GM12878 (cell line): ENCODE data around the gene IMMP2L. TPM values are rescaled to one million over a fixed set of nuclear protein-coding genes. Genes with fewer than 3 reads are reported as not detected.

Source experiments
- ATAC-seq: fragments of 200-7000 bp; cut with Tn5 transposase; 3 replicates; pipeline ENCODE4 v1.9.1; 2020; ENCODE audit warnings: mild to moderate bottlenecking, moderate library complexity
- BruUV-seq: library from RNA; stranded (reverse); fragments of 400-500 nt; replicated peaks from 2 replicates; lab custom pipeline; 2021; lab: Mats Ljungman, UMichigan
- CTCF ChIA-PET: fragments of 300-600 bp; sonication (Branson Sonifier 250); formaldehyde crosslinking; extraction: SDS; loops from one replicate; lab custom pipeline; 2021; ENCODE audit warnings: inconsistent platforms; lab: Yijun Ruan, JAX
- POLR2A ChIA-PET: fragments of 350-600 bp; formaldehyde crosslinking; extraction: SDS; loops from one replicate; lab custom pipeline; 2021; ENCODE audit warnings: inconsistent platforms; lab: Charles Lee
- RAD21 ChIA-PET: fragments of 300-600 bp; sonication (Branson Sonifier 250); formaldehyde crosslinking; loops from one replicate; lab custom pipeline; 2023; ENCODE audit warnings: antibody characterized with exemption; ENCODE audit not compliant: unreplicated experiment; lab: Charles Lee
- SMC1A ChIA-PET: fragments of 300-600 bp; sonication (Branson Sonifier 250); formaldehyde crosslinking; loops from one replicate; lab custom pipeline; 2023; ENCODE audit not compliant: unreplicated experiment, uncharacterized antibody; lab: Charles Lee
- DNase-seq: peaks from one replicate; pipeline ENCODE4 v3.0.0-alpha.2; 2011; ENCODE audit warnings: low read depth, low spot score
- FAIRE-seq: peaks from 3 replicates; lab custom pipeline; 2011; peaks lifted over from hg19 to GRCh38; lab: Jason Lieb, UNC
- H2AFZ ChIP-seq: 2 replicates; pipeline ENCODE4 v1.6.0; 2011; ENCODE audit warnings: low read depth, low read length, control low read depth; ENCODE audit not compliant: control insufficient read depth
- H3K27ac ChIP-seq: 2 replicates; pipeline ENCODE4 v1.5.1; 2011; ENCODE audit warnings: control low read depth; ENCODE audit not compliant: control insufficient read depth, insufficient read depth
- H3K27me3 ChIP-seq, 2 experiments: replicated peaks in 1 of 2; 2 replicates each; pipeline versions ENCODE4 v1.6.0 to v1.6.1; 2011; ENCODE audit warnings: low read length in 1 of 2; ENCODE audit not compliant: control insufficient read depth in 2 of 2, insufficient read depth in 2 of 2
- H3K36me3 ChIP-seq, 2 experiments: 2 replicates each; pipeline ENCODE4 v1.5.1; 2011; ENCODE audit warnings: low read length in 1 of 2; ENCODE audit not compliant: control insufficient read depth in 2 of 2, insufficient read depth in 2 of 2
- H3K4me1 ChIP-seq: 2 replicates; pipeline ENCODE4 v1.6.1; 2011; ENCODE audit warnings: mild to moderate bottlenecking, low read length, moderate library complexity, mixed read lengths; ENCODE audit not compliant: control insufficient read depth, insufficient read depth
- H3K4me2 ChIP-seq: 2 replicates; pipeline ENCODE4 v1.6.0; 2011; ENCODE audit warnings: control low read depth; ENCODE audit not compliant: control insufficient read depth, insufficient read depth
- H3K4me3 ChIP-seq: fragments of 200-600 bp; sonication (generic); 2 replicates; pipeline ENCODE4 v1.5.1; 2016
- H3K79me2 ChIP-seq: 2 replicates; pipeline ENCODE4 v1.6.0; 2011; ENCODE audit warnings: low read length; ENCODE audit not compliant: control insufficient read depth, insufficient read depth
- H3K9ac ChIP-seq: 2 replicates; pipeline ENCODE4 v1.8.0; 2011; ENCODE audit warnings: low read length, control low read depth, mixed read lengths; ENCODE audit not compliant: control insufficient read depth, insufficient read depth
- H3K9me3 ChIP-seq: replicated peaks from 3 replicates; pipeline ENCODE4 v1.5.1; 2011; ENCODE audit warnings: mild to moderate bottlenecking, low read length; ENCODE audit not compliant: control insufficient read depth, insufficient read depth
- H4K20me1 ChIP-seq: 2 replicates; pipeline ENCODE4 v1.6.0; 2011; ENCODE audit not compliant: control insufficient read depth, insufficient read depth
- BHLHE40 ChIP-seq, 2 experiments: fragments of 450-650 bp in 1 of 2; IDR thresholded peaks; 2 replicates each; pipeline ENCODE4 v1.6.1; 2011 to 2017; ENCODE audit warnings: low read depth in 2 of 2, borderline replicate concordance in 1 of 2, improper control_type of control experiment in 1 of 2, low read length in 1 of 2, mild to moderate bottlenecking in 1 of 2
- ESRRA ChIP-seq: IDR thresholded peaks from 2 replicates; pipeline ENCODE4 v1.6.1; 2012; ENCODE audit warnings: mild to moderate bottlenecking, low read length, improper control_type of control experiment
- HCFC1 ChIP-seq: fragments of 150-350 bp; IDR thresholded peaks from 2 replicates; pipeline ENCODE4 v1.6.1; 2014; ENCODE audit warnings: low read length
- KDM1A ChIP-seq: fragments of 200-600 bp; sonication (generic); IDR thresholded peaks from 2 replicates; pipeline ENCODE4 v1.6.1; 2016; ENCODE audit warnings: borderline replicate concordance
- MEF2A ChIP-seq: IDR thresholded peaks from 2 replicates; pipeline ENCODE4 v1.6.1; 2011; ENCODE audit warnings: low read depth, mild to moderate bottlenecking, low read length, moderate library complexity; ENCODE audit not compliant: insufficient read depth
- MEF2B ChIP-seq: fragments of 450-650 bp; IDR thresholded peaks from 2 replicates; pipeline ENCODE4 v1.6.1; 2018; ENCODE audit warnings: mild to moderate bottlenecking, moderate library complexity; ENCODE audit not compliant: partially characterized antibody, poor library complexity, severe bottlenecking
- MYC ChIP-seq: IDR thresholded peaks from 2 replicates; pipeline ENCODE4 v1.6.1; 2011; ENCODE audit warnings: mild to moderate bottlenecking, low read length, moderate library complexity, inconsistent platforms; ENCODE audit not compliant: insufficient read depth, insufficient replicate concordance, insufficient read length, severe bottlenecking
- NFIC ChIP-seq: IDR thresholded peaks from 2 replicates; pipeline ENCODE4 v1.6.1; 2012; ENCODE audit warnings: low read depth, mild to moderate bottlenecking, inconsistent platforms, low read length, moderate library complexity
- NFYB ChIP-seq: IDR thresholded peaks from 2 replicates; pipeline ENCODE4 v1.6.1; 2011; ENCODE audit warnings: low read depth, mild to moderate bottlenecking, low read length, improper control_type of control experiment, moderate library complexity; ENCODE audit not compliant: insufficient read depth
- POLR2AphosphoS2 ChIP-seq: IDR thresholded peaks from 2 replicates; pipeline ENCODE4 v1.6.1; 2011; ENCODE audit warnings: low read depth, mild to moderate bottlenecking, low read length, improper control_type of control experiment, moderate library complexity
- TCF3 ChIP-seq: IDR thresholded peaks from 2 replicates; pipeline ENCODE4 v1.6.1; 2012; ENCODE audit warnings: low read depth, mild to moderate bottlenecking, low read length, borderline replicate concordance; ENCODE audit not compliant: insufficient read depth
- ZBED1 ChIP-seq: IDR thresholded peaks from 2 replicates; pipeline ENCODE4 v1.6.1; 2016; ENCODE audit warnings: borderline replicate concordance
- ZSCAN29 ChIP-seq: fragments of 450-650 bp; IDR thresholded peaks from 2 replicates; pipeline ENCODE4 v1.6.1; 2017; ENCODE audit warnings: mild to moderate bottlenecking, moderate library complexity
- WGBS: methylation state at CpG from one replicate; pipeline ENCODE4 v1.1.6; 2016; ENCODE audit warnings: low lambda C conversion rate; ENCODE audit not compliant: insufficient replicate concordance, insufficient coverage; ENCODE audit errors: missing lambda C conversion rate; 5-methylcytosine and 5-hydroxymethylcytosine counted together
- in situ Hi-C: fragments of 300-500 bp; cut with MboI; formaldehyde crosslinking; loops from 9 replicates; pipeline ENCODE4 v1.14.3; 2018; ENCODE audit warnings: mixed read lengths
- intact Hi-C: fragments of 100-400 bp; cut with micrococcal nuclease; formaldehyde crosslinking; loops from one replicate; pipeline ENCODE4 v1.14.2; 2022; ENCODE audit not compliant: unreplicated experiment
- polyA plus RNA-seq, 11 experiments: library from polyadenylated mRNA; depleted of rRNA in 4 of 11; unstranded in 6 of 11; stranded (reverse) in 5 of 11; fragments of >200 nt; fragmentation: Nextera tagmentation in 4 of 11; fragmentation: Illumina TruSeq in 1 of 11; extraction: Ambion mirVana in 4 of 11; extraction: Trizol in 1 of 11; gene quantifications; 1 replicate in 1 of 11; 2 replicates in 10 of 11; pipeline versions ENCODE4 v1.2.1 to v1.2.3, GENCODE V29; 2011 to 2016; ENCODE audit warnings: inconsistent platforms in 2 of 11, missing spikeins in 2 of 11, low read depth in 1 of 11
- total RNA-seq, 4 experiments: library from RNA; depleted of rRNA in 3 of 4; stranded (reverse); fragments of >200 nt in 3 of 4; fragmentation: Illumina TruSeq in 1 of 4; extraction: Trizol in 1 of 4; gene quantifications; 2 replicates each; pipeline versions ENCODE4 v1.2.1 to v1.2.3, GENCODE V29; 2013 to 2021
- TF ChIP-seq, protein P1 (sequence below): fragments of 450-650 bp; IDR thresholded peaks from 2 replicates; pipeline ENCODE4 v1.6.1; 2017; ENCODE audit warnings: mild to moderate bottlenecking, moderate library complexity
- TF ChIP-seq, protein P2 (sequence below): IDR thresholded peaks from 2 replicates; pipeline ENCODE4 v1.6.1; 2012; ENCODE audit warnings: improper control_type of control experiment, low read depth, low read length; ENCODE audit not compliant: insufficient replicate concordance

The IMMP2L gene
- total and polyA plus RNA-seq, 10 of the 15 experiments (the other 5 are each of a cell fraction or from before 2014, with no cell fraction given), result 12.6 to 46.3 (median 19.6) TPM

GRCh38 chr7:111541067-111541466, 21.2 kb downstream of the IMMP2L start:
- SMC1A ChIA-PET, result interaction anchor here (0.7 to 2.0 kb wide), 4 partner anchors 8 to 20 kb away, joined by 3 to 10 read pairs (median 5); no protein-coding TSS in a partner anchor
- ATAC-seq, result no peak
- Histone ChIP-seq H4K20me1 (no peaks in the 10 kb centered on the region), H2AFZ (no peak overlapping the region), H3K27me3 (no peaks in the 10 kb centered on the region), H3K4me1 (no peaks in the 10 kb centered on the region), H3K9ac (no peak overlapping the region), H3K36me3 (no peaks in the 10 kb centered on the region), H3K79me2 (no peaks in the 10 kb centered on the region), H3K9me3 (no peaks in the 10 kb centered on the region), H3K4me3 (no peak overlapping the region), H3K4me2 (no peak overlapping the region), H3K27ac (no peak overlapping the region)
- no peak for DNase-seq
- CTCF ChIA-PET, result no interaction called here
- FAIRE-seq, result no peak
- POLR2A ChIA-PET, result no interaction called here
- WGBS, result 98% methylated on average over 2 of the region's 2 CpGs
- no TSS peak for BruUV-seq
- RAD21 ChIA-PET, result no interaction called here
- intact Hi-C loops, result no loop called here
- in situ Hi-C loops, result no loop called here
- TF ChIP-seq NFIC (no peak), BHLHE40 (IDR thresholded peaks at IDR 0.05; ENCODE audit: borderline replicate concordance in 1 of 2, low read depth in 2 of 2, low read length in 1 of 2) (no peak), ZSCAN29 (no peak), TCF3 (no peak), HCFC1 (no peak), MEF2A (no peak), ESRRA (no peak), POLR2AphosphoS2 (no peak), KDM1A (no peak), MEF2B (no peak), MYC (no peak), NFYB (no peak), ZBED1 (no peak)
- TF ChIP-seq, protein P1, sequence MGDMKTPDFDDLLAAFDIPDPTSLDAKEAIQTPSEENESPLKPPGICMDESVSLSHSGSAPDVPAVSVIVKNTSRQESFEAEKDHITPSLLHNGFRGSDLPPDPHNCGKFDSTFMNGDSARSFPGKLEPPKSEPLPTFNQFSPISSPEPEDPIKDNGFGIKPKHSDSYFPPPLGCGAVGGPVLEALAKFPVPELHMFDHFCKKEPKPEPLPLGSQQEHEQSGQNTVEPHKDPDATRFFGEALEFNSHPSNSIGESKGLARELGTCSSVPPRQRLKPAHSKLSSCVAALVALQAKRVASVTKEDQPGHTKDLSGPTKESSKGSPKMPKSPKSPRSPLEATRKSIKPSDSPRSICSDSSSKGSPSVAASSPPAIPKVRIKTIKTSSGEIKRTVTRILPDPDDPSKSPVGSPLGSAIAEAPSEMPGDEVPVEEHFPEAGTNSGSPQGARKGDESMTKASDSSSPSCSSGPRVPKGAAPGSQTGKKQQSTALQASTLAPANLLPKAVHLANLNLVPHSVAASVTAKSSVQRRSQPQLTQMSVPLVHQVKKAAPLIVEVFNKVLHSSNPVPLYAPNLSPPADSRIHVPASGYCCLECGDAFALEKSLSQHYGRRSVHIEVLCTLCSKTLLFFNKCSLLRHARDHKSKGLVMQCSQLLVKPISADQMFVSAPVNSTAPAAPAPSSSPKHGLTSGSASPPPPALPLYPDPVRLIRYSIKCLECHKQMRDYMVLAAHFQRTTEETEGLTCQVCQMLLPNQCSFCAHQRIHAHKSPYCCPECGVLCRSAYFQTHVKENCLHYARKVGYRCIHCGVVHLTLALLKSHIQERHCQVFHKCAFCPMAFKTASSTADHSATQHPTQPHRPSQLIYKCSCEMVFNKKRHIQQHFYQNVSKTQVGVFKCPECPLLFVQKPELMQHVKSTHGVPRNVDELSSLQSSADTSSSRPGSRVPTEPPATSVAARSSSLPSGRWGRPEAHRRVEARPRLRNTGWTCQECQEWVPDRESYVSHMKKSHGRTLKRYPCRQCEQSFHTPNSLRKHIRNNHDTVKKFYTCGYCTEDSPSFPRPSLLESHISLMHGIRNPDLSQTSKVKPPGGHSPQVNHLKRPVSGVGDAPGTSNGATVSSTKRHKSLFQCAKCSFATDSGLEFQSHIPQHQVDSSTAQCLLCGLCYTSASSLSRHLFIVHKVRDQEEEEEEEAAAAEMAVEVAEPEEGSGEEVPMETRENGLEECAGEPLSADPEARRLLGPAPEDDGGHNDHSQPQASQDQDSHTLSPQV, result no peak
- TF ChIP-seq, protein P2, sequence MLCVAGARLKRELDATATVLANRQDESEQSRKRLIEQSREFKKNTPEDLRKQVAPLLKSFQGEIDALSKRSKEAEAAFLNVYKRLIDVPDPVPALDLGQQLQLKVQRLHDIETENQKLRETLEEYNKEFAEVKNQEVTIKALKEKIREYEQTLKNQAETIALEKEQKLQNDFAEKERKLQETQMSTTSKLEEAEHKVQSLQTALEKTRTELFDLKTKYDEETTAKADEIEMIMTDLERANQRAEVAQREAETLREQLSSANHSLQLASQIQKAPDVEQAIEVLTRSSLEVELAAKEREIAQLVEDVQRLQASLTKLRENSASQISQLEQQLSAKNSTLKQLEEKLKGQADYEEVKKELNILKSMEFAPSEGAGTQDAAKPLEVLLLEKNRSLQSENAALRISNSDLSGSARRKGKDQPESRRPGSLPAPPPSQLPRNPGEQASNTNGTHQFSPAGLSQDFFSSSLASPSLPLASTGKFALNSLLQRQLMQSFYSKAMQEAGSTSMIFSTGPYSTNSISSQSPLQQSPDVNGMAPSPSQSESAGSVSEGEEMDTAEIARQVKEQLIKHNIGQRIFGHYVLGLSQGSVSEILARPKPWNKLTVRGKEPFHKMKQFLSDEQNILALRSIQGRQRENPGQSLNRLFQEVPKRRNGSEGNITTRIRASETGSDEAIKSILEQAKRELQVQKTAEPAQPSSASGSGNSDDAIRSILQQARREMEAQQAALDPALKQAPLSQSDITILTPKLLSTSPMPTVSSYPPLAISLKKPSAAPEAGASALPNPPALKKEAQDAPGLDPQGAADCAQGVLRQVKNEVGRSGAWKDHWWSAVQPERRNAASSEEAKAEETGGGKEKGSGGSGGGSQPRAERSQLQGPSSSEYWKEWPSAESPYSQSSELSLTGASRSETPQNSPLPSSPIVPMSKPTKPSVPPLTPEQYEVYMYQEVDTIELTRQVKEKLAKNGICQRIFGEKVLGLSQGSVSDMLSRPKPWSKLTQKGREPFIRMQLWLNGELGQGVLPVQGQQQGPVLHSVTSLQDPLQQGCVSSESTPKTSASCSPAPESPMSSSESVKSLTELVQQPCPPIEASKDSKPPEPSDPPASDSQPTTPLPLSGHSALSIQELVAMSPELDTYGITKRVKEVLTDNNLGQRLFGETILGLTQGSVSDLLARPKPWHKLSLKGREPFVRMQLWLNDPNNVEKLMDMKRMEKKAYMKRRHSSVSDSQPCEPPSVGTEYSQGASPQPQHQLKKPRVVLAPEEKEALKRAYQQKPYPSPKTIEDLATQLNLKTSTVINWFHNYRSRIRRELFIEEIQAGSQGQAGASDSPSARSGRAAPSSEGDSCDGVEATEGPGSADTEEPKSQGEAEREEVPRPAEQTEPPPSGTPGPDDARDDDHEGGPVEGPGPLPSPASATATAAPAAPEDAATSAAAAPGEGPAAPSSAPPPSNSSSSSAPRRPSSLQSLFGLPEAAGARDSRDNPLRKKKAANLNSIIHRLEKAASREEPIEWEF, result no peak
